Body of pancreas (tissue), 4 donors: ENCODE results near the gene KCND2.

Experiments used
- POLR2A ChIP-seq, 3 donors: fragments of 450-650 bp; IDR thresholded peaks; one replicate each; pipeline ENCODE4 v1.6.1; 2016; ENCODE audit warnings: antibody characterized with exemption in 3 of 3, mild to moderate bottlenecking in 2 of 3
- TF ChIP-seq, protein P1 (sequence below), 7 experiments: fragments of 450-650 bp in 4 of 7; fragments of 200-600 bp in 3 of 7; sonication (generic) in 3 of 7; IDR thresholded peaks; one replicate each; pipeline ENCODE4 v1.5.1; 2016 to 2019; ENCODE audit warnings: antibody characterized with exemption in 7 of 7

DNA sequence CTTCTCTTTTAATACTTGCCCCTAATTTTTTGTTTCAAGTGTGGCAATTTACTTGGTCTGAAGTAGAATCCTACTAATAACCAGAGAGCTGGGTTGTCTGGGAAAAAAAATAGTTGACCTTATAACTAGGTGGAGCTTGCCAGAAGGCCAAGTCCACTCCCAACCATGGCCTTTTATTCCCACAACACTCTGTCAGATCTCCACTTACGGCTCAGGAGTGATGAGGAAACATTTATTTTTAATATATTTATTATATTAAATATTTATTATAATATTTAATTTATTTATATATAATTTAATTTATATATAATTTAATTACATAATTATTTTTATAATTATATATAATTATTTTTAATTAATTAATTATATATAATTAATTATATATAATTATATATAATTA lies 526.2 kb downstream of the KCND2 start:
- TF ChIP-seq, protein P1, sequence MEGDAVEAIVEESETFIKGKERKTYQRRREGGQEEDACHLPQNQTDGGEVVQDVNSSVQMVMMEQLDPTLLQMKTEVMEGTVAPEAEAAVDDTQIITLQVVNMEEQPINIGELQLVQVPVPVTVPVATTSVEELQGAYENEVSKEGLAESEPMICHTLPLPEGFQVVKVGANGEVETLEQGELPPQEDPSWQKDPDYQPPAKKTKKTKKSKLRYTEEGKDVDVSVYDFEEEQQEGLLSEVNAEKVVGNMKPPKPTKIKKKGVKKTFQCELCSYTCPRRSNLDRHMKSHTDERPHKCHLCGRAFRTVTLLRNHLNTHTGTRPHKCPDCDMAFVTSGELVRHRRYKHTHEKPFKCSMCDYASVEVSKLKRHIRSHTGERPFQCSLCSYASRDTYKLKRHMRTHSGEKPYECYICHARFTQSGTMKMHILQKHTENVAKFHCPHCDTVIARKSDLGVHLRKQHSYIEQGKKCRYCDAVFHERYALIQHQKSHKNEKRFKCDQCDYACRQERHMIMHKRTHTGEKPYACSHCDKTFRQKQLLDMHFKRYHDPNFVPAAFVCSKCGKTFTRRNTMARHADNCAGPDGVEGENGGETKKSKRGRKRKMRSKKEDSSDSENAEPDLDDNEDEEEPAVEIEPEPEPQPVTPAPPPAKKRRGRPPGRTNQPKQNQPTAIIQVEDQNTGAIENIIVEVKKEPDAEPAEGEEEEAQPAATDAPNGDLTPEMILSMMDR (IDR thresholded peaks at IDR 0.05): no peak
- no peak for TF ChIP-seq POLR2A (IDR thresholded peaks at IDR 0.05)
